Measurements from ENCODE around the gene PTPN6.
"Not testable (repeated sequence)": the region's sequence is repeated elsewhere in the genome, so short reads cannot be mapped to it uniquely, and the experiment has no call there.

The PTPN6 gene

GRCh38 chr12:6950811-6951540 is at the start of gene PTPN6:
Gene PTPN6, plus strand, starts transcription at chr12:6951356. Its CDS starts 157 bp downstream, at chr12:6951513.
- DNase-seq = peak; percentile 79

GRCh38 chr12:6902448-6902847 is 48.7 kb upstream of the PTPN6 start:
- DNase-seq = no peak

GRCh38 chr12:6903722-6904121 is 47.4 kb upstream of the PTPN6 start:
- DNase-seq = no peak

DNA sequence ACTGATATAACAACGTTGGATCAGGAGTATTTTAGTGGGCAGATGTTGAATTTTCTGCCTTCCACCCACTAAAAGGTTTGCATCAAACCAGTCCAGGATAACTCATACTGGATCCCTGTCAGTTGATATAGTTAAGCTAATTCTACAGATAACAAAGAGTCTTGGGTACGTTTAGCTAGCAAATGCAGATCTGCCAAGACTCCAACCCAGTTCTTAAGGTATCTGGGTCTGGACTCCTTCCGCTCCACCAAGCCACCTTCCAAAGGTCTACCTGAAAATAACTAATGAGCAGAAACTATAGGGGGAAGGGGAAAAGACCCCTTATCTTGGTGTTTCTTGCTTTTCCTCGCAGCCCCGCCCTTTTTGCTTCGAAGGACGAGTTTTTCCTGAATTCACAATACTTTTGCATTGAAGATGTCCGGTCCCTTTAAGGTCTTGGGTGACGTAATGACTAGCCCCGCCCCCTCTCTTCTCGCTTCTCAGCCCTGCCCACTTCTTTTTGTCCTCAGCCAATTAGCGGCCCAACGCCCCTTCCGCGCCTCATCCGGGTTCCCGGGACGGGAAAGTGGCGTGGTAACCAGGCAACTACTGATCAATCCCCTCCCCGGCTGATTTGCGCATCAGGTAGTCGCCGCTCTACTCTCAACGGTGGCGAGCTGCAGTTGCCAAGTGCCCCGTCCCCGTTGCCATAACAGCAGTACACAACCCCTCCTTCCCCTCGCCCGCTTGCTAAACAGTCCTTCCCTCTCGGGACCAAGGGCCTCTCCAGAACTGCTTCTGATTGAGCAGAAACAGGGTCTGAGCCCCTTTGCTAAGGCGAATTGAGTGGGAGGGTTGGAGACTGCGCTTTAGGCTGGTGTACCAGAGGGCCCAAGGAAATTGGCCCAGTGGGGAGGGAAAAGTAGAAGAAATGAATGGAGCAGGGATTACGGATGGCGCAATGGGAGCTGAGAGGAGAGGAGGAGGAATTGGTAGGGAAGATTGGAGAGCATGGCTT is 46.6 kb upstream of the PTPN6 start, which contains the start of gene LRRC23:
TSS of gene LRRC23 (plus strand) at position 543 of the 997 bp plus-strand sequence. CDS start 812 bp downstream, outside the sequence.
- DNase-seq = peak; percentile 99

- no peak for DNase-seq
These were observed 45.6 kb upstream of the PTPN6 start for GRCh38 chr12:6905414-6906040.

DNA sequence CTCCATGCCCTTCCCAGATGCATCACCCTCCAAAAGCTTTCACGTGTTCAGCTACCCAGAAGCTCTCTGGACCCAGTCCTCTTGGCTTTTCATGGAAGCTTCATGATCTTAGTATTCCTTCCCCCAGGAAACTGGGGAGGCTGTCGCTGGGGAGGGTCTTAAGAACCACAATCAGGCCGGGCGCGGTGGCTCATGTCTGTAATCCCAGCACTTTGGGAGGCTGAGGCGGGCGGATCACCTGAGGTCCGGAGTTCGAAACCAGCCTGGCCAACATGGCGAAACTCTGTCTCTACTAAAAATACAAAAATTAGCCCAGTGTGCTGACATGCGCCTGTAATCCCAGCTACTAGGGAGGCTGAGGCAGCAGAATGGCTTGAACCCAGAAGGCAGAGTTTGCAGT is 43.0 kb upstream of the PTPN6 start:
- DNase-seq = not testable (repeated sequence)

GRCh38 chr12:6909421-6910145 is 41.6 kb upstream of the PTPN6 start:
- no peak for DNase-seq

DNA sequence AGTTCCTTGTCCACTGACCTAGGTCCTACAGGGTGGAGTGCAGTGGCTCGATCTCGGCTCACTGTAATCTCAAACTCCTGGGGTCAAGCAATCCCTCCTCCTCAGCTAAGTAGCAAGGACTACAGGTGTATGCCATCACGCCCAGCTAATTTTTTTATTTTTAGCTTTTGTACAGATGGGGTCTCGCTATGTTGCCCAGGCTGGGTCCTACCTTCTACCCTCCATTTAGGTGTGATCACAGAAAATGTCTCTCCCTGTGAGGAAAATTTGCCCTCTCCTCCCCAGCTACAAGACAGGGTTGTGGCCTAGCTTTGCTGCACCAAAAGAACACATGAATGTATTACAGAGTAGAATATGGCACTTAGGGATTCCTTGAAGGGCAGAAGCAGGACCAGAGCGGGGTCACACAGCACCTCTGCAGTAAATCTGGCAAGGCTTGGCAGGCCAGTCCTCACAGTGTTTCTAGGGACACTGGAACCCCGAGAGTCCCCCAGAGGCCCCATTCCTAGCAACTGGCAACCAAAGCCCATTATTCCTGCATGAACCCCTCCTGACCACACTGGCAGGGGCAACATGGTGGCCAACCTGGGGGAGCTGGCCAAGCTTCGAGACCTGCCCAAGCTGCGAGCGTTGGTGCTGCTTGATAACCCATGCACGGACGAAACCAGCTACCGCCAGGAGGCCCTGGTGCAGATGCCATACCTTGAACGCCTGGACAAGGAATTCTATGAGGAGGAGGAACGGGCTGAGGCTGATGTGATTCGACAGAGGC is 38.8 kb upstream of the PTPN6 start:
- DNase-seq = no peak

DNA sequence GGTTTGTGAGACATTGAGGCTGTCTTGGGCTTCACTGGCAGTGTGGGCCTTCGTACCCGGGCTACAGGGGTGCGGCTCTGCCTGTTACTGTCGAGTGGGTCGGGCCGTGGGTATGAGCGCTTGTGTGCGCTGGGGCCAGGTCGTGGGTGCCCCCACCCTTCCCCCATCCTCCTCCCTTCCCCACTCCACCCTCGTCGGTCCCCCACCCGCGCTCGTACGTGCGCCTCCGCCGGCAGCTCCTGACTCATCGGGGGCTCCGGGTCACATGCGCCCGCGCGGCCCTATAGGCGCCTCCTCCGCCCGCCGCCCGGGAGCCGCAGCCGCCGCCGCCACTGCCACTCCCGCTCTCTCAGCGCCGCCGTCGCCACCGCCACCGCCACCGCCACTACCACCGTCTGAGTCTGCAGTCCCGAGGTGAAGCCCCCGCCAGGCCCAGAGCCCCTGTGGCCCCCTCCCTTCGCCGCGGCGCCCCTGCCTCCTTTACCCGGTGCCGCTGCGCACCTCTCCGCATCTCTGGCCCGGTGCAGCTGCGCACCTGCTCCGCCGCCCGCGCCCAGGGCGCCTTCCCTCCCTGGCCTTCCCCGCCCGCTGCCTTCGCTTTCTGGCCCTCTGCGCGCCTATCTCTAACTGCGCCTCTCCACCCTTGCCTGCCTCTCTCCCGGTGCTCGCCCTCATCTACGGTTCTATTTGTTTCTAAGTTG is 36.8 kb upstream of the PTPN6 start, which contains the start of gene ENO2:
TSS of gene ENO2 (plus strand) at position 335 of the 701 bp plus-strand sequence. CDS start 1,253 bp downstream, outside the sequence.
- DNase-seq = peak; percentile 85

GRCh38 chr12:6914947-6915788 is 36.0 kb upstream of the PTPN6 start:
- no peak for DNase-seq

GRCh38 chr12:6915789-6916285 is 35.3 kb upstream of the PTPN6 start:
- no peak for DNase-seq

DNA sequence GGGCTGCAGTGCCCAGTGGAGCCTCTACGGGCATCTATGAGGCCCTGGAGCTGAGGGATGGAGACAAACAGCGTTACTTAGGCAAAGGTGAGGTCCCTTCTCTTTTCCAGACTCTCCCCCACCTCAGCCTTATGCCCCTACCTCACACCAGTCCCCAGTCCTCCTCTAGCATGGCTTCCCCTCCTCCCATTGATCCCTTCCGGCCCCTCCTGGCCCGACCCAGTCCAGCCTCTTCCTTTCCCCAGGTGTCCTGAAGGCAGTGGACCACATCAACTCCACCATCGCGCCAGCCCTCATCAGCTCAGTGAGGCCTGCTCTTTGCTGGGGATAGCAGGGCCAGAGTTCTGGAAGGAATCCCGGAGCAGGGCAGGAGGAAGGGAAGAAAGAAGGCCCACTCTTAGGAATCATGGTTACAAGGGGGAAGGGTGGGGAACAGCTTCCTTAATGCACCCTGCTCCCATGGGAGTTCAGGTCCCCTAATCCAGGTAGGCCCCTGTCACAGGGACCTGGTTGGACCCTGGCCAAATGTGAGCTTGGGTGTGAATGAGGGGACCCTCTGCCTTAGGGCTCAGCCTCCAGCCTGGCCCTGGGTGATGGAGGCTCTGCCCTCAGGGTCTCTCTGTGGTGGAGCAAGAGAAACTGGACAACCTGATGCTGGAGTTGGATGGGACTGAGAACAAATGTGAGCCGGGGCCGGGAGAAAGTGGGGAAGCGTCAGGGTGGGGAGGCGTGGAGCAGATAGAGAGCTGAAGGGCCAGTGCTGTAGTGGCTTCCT is 34.5 kb upstream of the PTPN6 start:
- DNase-seq = no peak

DNA sequence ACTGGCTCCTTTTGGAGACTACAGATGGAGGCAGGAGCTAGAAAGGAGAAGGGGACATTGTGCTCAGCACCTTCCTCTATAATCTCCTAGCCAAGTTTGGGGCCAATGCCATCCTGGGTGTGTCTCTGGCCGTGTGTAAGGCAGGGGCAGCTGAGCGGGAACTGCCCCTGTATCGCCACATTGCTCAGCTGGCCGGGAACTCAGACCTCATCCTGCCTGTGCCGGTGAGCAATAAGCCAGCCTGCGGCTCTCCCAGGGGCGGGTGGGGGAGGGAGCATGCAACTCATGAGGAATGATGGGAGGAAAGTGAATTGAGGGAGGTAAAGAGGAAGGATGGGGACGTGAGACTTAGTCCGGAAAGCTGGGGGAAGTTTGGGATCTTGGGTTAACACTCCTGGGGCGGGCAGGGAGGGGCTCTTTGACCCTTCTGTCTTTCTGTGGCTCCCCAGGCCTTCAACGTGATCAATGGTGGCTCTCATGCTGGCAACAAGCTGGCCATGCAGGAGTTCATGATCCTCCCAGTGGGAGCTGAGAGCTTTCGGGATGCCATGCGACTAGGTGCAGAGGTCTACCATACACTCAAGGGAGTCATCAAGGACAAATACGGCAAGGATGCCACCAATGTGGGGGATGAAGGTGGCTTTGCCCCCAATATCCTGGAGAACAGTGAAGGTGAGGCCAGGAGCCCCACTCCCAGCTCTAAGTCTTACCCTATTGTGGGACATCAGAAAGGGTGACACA is 33.5 kb upstream of the PTPN6 start:
- DNase-seq = no peak

- DNase-seq = no peak
These were observed 31.6 kb upstream of the PTPN6 start for GRCh38 chr12:6919588-6919987.

DNA sequence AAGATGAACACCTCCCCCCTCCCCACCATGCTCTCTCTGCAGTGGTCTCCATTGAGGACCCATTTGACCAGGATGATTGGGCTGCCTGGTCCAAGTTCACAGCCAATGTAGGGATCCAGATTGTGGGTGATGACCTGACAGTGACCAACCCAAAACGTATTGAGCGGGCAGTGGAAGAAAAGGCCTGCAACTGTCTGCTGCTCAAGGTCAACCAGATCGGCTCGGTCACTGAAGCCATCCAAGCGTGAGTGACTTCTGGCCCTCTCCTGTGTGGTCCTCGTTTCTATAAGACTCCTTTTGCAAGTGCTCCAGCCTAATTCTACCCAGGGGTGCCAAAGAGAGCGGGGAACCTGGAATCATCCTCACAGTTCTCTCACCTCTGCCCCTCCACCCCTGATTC is 29.6 kb upstream of the PTPN6 start:
- DNase-seq = no peak

GRCh38 chr12:6921996-6922946 is 28.9 kb upstream of the PTPN6 start:
- no peak for DNase-seq
